Endothelial cell of umbilical vein (primary cell): ENCODE measurements around the gene CHSY1.

ENCODE experiments used
- EZH2 ChIP-seq: IDR thresholded peaks from 2 replicates; pipeline ENCODE4 v1.6.1; 2012; ENCODE audit warnings: borderline replicate concordance, low read depth, mild to moderate bottlenecking, moderate library complexity, low read length, inconsistent platforms; ENCODE audit not compliant: severe bottlenecking
- JUN ChIP-seq: IDR thresholded peaks from 2 replicates; pipeline ENCODE4 v1.6.1; 2011; ENCODE audit warnings: borderline replicate concordance, low read depth; ENCODE audit not compliant: insufficient read length, insufficient read depth

- TF ChIP-seq JUN (no peak), EZH2 (no peak)
These were observed 28.2 kb upstream of the CHSY1 start for GRCh38 chr15:101280007-101280406.
